SK-N-SH (cell line): ENCODE measurements around the gene SLX1A. TPM values are rescaled to one million over a fixed set of nuclear protein-coding genes. Genes with fewer than 3 reads are reported as not detected.

Experiments
- CTCF ChIA-PET: fragments of 300-600, 350-600 bp; formaldehyde crosslinking; extraction: SDS; loops from one replicate; lab custom pipeline; 2021; lab: Yijun Ruan, JAX
- POLR2A ChIA-PET: fragments of 350-600 bp; sonication (Branson Sonifier 250); formaldehyde crosslinking; extraction: SDS; loops from one replicate; lab custom pipeline; 2020; ENCODE audit warnings: antibody characterized with exemption, inconsistent platforms; lab: Yijun Ruan, JAX
- DNase-seq: peaks from one replicate; pipeline ENCODE4 v3.0.0; 2012
- H2AFZ ChIP-seq: fragments of 200-600 bp; sonication (generic); 2 replicates; pipeline ENCODE4 v1.8.1; 2016; ENCODE audit warnings: antibody characterized with exemption, mild to moderate bottlenecking, low read depth
- H3F3A ChIP-seq: fragments of 200-600 bp; sonication (generic); replicated peaks from 2 replicates; pipeline ENCODE3; 2016; ENCODE audit warnings: antibody characterized with exemption, mild to moderate bottlenecking; ENCODE audit not compliant: insufficient read depth
- H3K27ac ChIP-seq, 2 experiments: fragments of 200-500 bp in 1 of 2; fragments of 200-600 bp in 1 of 2; sonication (Bioruptor generic) in 1 of 2; sonication (generic), shearing (Covaris generic) in 1 of 2; 2 replicates each; pipeline versions ENCODE4 v1.5.1 to v1.6.1; 2014 to 2016; ENCODE audit warnings: low read depth in 2 of 2, inconsistent platforms in 1 of 2, low read length in 1 of 2, mild to moderate bottlenecking in 1 of 2, mixed read lengths in 1 of 2
- H3K27me3 ChIP-seq: fragments of 200-600 bp; sonication (generic), shearing (Covaris generic); 2 replicates; pipeline ENCODE4 v1.6.1; 2016; ENCODE audit warnings: mixed run types; ENCODE audit not compliant: insufficient read depth
- H3K36me3 ChIP-seq, 2 experiments: fragments of 200-500 bp in 1 of 2; fragments of 200-600 bp in 1 of 2; sonication (Bioruptor generic) in 1 of 2; sonication (generic) in 1 of 2; replicated peaks in 1 of 2; 2 replicates each; pipeline versions ENCODE3 to v1.5.1; 2014 to 2016; ENCODE audit warnings: low read length in 1 of 2, mild to moderate bottlenecking in 1 of 2; ENCODE audit not compliant: insufficient read depth in 2 of 2, control insufficient read depth in 1 of 2
- H3K4me1 ChIP-seq, 2 experiments: fragments of 200-500 bp in 1 of 2; fragments of 200-600 bp in 1 of 2; sonication (Bioruptor generic) in 1 of 2; sonication (generic), shearing (Covaris generic) in 1 of 2; 2 replicates each; pipeline versions ENCODE4 v1.5.1 to v1.6.1; 2014 to 2016; ENCODE audit warnings: low read depth in 1 of 2, low read length in 1 of 2, mixed run types in 1 of 2; ENCODE audit not compliant: insufficient read depth in 2 of 2, control insufficient read depth in 1 of 2
- H3K4me2 ChIP-seq: fragments of 200-600 bp; sonication (generic), shearing (Covaris generic); 2 replicates; pipeline ENCODE4 v1.6.1; 2017; ENCODE audit warnings: mixed run types
- H3K4me3 ChIP-seq, 2 experiments: fragments of 200-500 bp in 1 of 2; fragments of 200-600 bp in 1 of 2; sonication (Bioruptor generic) in 1 of 2; sonication (generic), shearing (Covaris generic) in 1 of 2; 2 replicates each; pipeline versions ENCODE4 v1.5.1 to v1.8.1; 2014 to 2016; ENCODE audit warnings: low read depth in 2 of 2, inconsistent platforms in 1 of 2, low read length in 1 of 2, mild to moderate bottlenecking in 1 of 2, mixed read lengths in 1 of 2, moderate library complexity in 1 of 2
- H3K79me2 ChIP-seq: fragments of 200-600 bp; sonication (generic); 2 replicates; pipeline ENCODE4 v1.8.1; 2017; ENCODE audit warnings: mild to moderate bottlenecking; ENCODE audit not compliant: insufficient read depth
- H3K9ac ChIP-seq: fragments of 200-600 bp; sonication (generic); 2 replicates; pipeline ENCODE4 v1.6.1; 2017; ENCODE audit warnings: mixed run types
- H3K9me2 ChIP-seq: fragments of 200-600 bp; sonication (generic); 2 replicates; pipeline ENCODE4 v1.6.1; 2017; ENCODE audit warnings: mixed run types
- H3K9me3 ChIP-seq: fragments of 200-600 bp; sonication (generic); 2 replicates; pipeline ENCODE4 v1.6.1; 2017; ENCODE audit warnings: mixed run types, mild to moderate bottlenecking, moderate library complexity
- H4K20me1 ChIP-seq: fragments of 200-600 bp; sonication (generic); 2 replicates; pipeline ENCODE4 v1.6.1; 2017; ENCODE audit warnings: mild to moderate bottlenecking, mixed run types; ENCODE audit not compliant: insufficient read depth
- EP300 ChIP-seq, 2 experiments: IDR thresholded peaks; 2 replicates each; pipeline versions ENCODE4 v1.4.0 to v1.6.1; 2012; ENCODE audit warnings: borderline replicate concordance in 1 of 2, low read depth in 1 of 2, low read length in 1 of 2
- EZH2phosphoT487 ChIP-seq: fragments of 200-600 bp; sonication (generic); IDR thresholded peaks from 2 replicates; pipeline ENCODE4 v1.6.1; 2017; ENCODE audit warnings: low read depth, mixed run types, mild to moderate bottlenecking, antibody characterized with exemption, moderate library complexity, borderline replicate concordance
- FOXM1 ChIP-seq: IDR thresholded peaks from 2 replicates; pipeline ENCODE4 v1.4.0; 2012; ENCODE audit warnings: low read depth, mild to moderate bottlenecking
- GATA2 ChIP-seq: sonication (generic); formaldehyde crosslinking; IDR thresholded peaks from 2 replicates; pipeline ENCODE4 v1.5.0; 2020; ENCODE audit warnings: mild to moderate bottlenecking, missing genetic modification reagents
- IRF3 ChIP-seq: fragments of 150-350 bp; IDR thresholded peaks from 2 replicates; pipeline ENCODE4 v1.6.1; 2016; ENCODE audit warnings: mild to moderate bottlenecking, low read depth, low read length
- JUND ChIP-seq: IDR thresholded peaks from 2 replicates; pipeline ENCODE4 v1.4.0; 2012
- NFIC ChIP-seq: IDR thresholded peaks from 2 replicates; pipeline ENCODE4 v1.4.0; 2012; ENCODE audit warnings: borderline replicate concordance
- NRF1 ChIP-seq: IDR thresholded peaks from 2 replicates; pipeline ENCODE4 v1.6.1; 2012; ENCODE audit warnings: low read depth, mild to moderate bottlenecking, low read length
- POLR2AphosphoS5 ChIP-seq: IDR thresholded peaks from 2 replicates; pipeline ENCODE4 v1.6.1; 2012; ENCODE audit warnings: low read depth, low read length
- RCOR1 ChIP-seq: fragments of 150-350 bp; IDR thresholded peaks from 2 replicates; pipeline ENCODE4 v1.6.1; 2017; ENCODE audit warnings: antibody characterized with exemption, low read length
- REST ChIP-seq: IDR thresholded peaks from 2 replicates; pipeline ENCODE4 v1.6.1; 2012; ENCODE audit warnings: mild to moderate bottlenecking, low read depth, low read length, moderate library complexity
- RXRA ChIP-seq: IDR thresholded peaks from 2 replicates; pipeline ENCODE4 v1.4.0; 2012; ENCODE audit warnings: low read depth, mild to moderate bottlenecking, borderline replicate concordance
- TAF1 ChIP-seq: IDR thresholded peaks from 2 replicates; pipeline ENCODE4 v1.6.1; 2012; ENCODE audit warnings: low read depth, mild to moderate bottlenecking, low read length, moderate library complexity, borderline replicate concordance
- TEAD4 ChIP-seq: IDR thresholded peaks from 2 replicates; pipeline ENCODE4 v1.4.0; 2012; ENCODE audit warnings: mild to moderate bottlenecking, borderline replicate concordance; ENCODE audit not compliant: insufficient read depth
- USF2 ChIP-seq: fragments of 150-350 bp; IDR thresholded peaks from 2 replicates; pipeline ENCODE4 v1.6.1; 2017; ENCODE audit warnings: antibody characterized with exemption, low read length, low read depth, borderline replicate concordance
- WGBS: methylation state at CpG from one replicate; pipeline ENCODE4 v1.1.6; 2017; ENCODE audit warnings: low lambda C conversion rate; 5-methylcytosine and 5-hydroxymethylcytosine counted together
- polyA plus RNA-seq, 3 experiments: library from polyadenylated mRNA; depleted of rRNA; stranded (reverse); fragments of >200 nt; gene quantifications; 2 replicates each; pipeline ENCODE4 v1.2.3, GENCODE V29; 2012

The SLX1A gene
- polyA plus RNA-seq, 1 of the 3 experiments (the other 2 are of a cell fraction): 68.8 TPM

GRCh38 chr16:30144917-30145316, 48.8 kb upstream of the SLX1A start (continued):
- no peak for TF ChIP-seq USF2

GRCh38 chr16:30145657-30146056, 48.0 kb upstream of the SLX1A start:
- CTCF ChIA-PET: no interaction called here

GRCh38 chr16:30147843-30148510, 45.7 kb upstream of the SLX1A start:
- Histone ChIP-seq H4K20me1 (no peaks in the 10 kb centered on the region), H3K27me3 (no peaks in the 10 kb centered on the region), H3K4me3 (no peak overlapping the region), H3K9me2 (no peaks in the 10 kb centered on the region), H3K27ac (no peak overlapping the region), H3K4me1 (no peaks in the 10 kb centered on the region), H3K79me2 (no peaks in the 10 kb centered on the region), H3F3A (no peaks in the 10 kb centered on the region), H3K9ac (no peak overlapping the region), H2AFZ (no peak overlapping the region), H3K4me2 (no peak overlapping the region), H3K9me3 (no peaks in the 10 kb centered on the region; the same call in 1 of the 2 replicates), H3K36me3 (no peaks in the 10 kb centered on the region)
- CTCF ChIA-PET: interaction anchor here (0.9 to 1.3 kb wide), 3 partner anchors 12 to 56 kb away, joined by 3 to 4 read pairs (median 3); partner anchors contain the start of gene TBX6
- WGBS: 36% methylated on average over 3 of the region's 3 CpGs
- DNase-seq: no peak
- POLR2A ChIA-PET: no interaction called here
- TF ChIP-seq JUND: no peak
- no peak for TF ChIP-seq TAF1
- TF ChIP-seq NFIC: no peak
- TF ChIP-seq TEAD4: no peak
- no peak for TF ChIP-seq IRF3
- no peak for TF ChIP-seq FOXM1
- TF ChIP-seq POLR2AphosphoS5: no peak
- no peak for TF ChIP-seq RCOR1
- TF ChIP-seq RXRA: no peak
- TF ChIP-seq GATA2 (CRISPR knock-in tag): no peak
- no peak for TF ChIP-seq EZH2phosphoT487

More at GRCh38 chr16:30145657-30146056, 48.0 kb upstream of the SLX1A start:
- H3K4me2 ChIP-seq: no peak overlapping the region
- no peak for DNase-seq
- no peak overlapping the region for H3K9ac ChIP-seq
- H2AFZ ChIP-seq: no peak overlapping the region
- H3K36me3 ChIP-seq: no peaks in the 10 kb centered on the region
- no peaks in the 10 kb centered on the region for H3K79me2 ChIP-seq
- no peaks in the 10 kb centered on the region; the same call in 1 of the 2 replicates for H3K9me3 ChIP-seq
- H3F3A ChIP-seq: no peaks in the 10 kb centered on the region
- no peaks in the 10 kb centered on the region for H3K4me1 ChIP-seq
- no peak overlapping the region for H3K4me3 ChIP-seq
- no peaks in the 10 kb centered on the region for H3K9me2 ChIP-seq
- POLR2A ChIA-PET: no interaction called here
- no peak overlapping the region for H3K27ac ChIP-seq
- WGBS: 50% methylated on average over 1 of the region's 1 CpG
- H4K20me1 ChIP-seq: no peaks in the 10 kb centered on the region
- no peaks in the 10 kb centered on the region for H3K27me3 ChIP-seq
- TF ChIP-seq GATA2 (CRISPR knock-in tag): no peak
- TF ChIP-seq EP300 (IDR thresholded peaks at IDR 0.05; ENCODE audit: borderline replicate concordance in 1 of 2, low read depth in 1 of 2, low read length in 1 of 2): no peak
- TF ChIP-seq REST: no peak
- no peak for TF ChIP-seq NRF1
